NCI-H82 (cell line): ENCODE data around the gene OR2AJ1.

Experiments used
- DNase-seq: peaks from one replicate; lab custom pipeline; 2025; lab: John Stamatoyannopoulos, UW

OR2AJ1 gene

GRCh38 chr1:247961791-247962190, 37.1 kb downstream of the OR2AJ1 start:
- DNase-seq = no peak

DNA sequence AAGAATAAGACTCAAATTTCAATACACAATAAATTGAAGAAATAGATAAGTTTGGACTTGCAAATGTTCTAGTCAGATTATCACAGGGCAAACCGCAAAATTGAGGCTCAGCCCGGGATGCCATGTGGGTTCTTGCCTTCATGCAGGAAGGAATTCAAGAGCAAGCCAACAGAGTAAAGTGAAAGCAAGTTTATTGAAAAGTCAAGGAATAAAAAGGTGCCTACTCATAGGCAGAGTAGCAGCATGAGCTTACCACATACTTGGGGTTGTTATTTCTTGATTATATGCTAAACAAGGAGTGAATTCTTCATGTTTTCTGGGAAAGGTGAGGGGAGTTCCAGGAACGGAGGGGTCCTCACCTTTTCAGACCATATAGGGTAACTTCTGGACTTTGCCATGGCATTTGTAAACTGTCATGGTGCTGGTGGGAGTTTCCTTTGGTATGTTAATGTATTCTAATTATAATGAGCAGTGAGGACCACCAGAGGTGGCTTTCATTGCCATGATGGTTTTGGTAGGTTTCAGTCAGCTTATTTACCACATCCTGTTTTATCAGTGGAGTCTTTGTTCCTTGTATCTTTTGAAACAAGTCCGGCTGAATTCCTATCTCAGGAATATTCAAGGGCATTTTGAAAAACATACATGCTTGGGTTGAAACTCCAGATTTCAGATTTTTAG, 38.4 kb downstream of the OR2AJ1 start:
- DNase-seq = no peak

- no peak for DNase-seq
These were observed 40.2 kb downstream of the OR2AJ1 start, which contains the start of gene OR2AK2 for GRCh38 chr1:247964933-247965332. OR2AK2 (plus strand) TSS chr1:247965233; CDS start chr1:247965377, 144 bp downstream.

DNA sequence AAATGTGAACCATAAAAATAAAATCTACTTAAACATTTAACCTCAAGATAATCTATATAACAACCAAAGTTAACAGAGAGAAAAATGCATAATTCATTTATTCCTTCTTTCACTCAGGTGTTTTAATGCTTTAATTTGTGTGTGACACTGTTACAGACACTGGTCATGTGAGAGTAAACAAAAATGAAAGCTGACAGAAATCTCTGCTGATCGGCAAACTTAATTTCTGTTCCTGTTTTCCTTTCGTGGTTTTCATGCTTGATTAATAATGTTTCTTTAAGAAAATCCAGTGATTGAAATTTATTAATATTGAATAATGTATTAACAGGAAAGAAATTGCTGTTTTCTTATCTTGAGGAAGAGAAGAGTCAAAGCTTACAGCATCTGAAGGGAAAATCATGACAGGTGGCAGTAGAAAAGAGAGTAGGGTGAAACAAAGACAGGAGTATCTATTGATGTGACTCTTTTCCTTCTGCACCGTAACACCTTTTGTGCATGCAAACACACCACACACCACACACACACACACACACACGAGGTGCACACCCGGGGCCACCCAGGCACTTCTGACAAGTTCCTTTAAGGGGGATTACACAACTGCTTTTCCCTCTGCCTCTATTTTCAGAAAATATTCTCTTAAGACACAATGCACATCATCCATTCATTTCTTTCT, 42.0 kb downstream of the OR2AJ1 start:
- no peak for DNase-seq
